SK-N-SH (cell line): Measurements from ENCODE around the gene FIZ1. TPM values are rescaled to one million over a fixed set of nuclear protein-coding genes. Genes with fewer than 3 reads are reported as not detected.

Experiments used
- CTCF ChIA-PET: fragments of 300-600, 350-600 bp; formaldehyde crosslinking; extraction: SDS; loops from one replicate; lab custom pipeline; 2021; lab: Yijun Ruan, JAX
- POLR2A ChIA-PET: fragments of 350-600 bp; sonication (Branson Sonifier 250); formaldehyde crosslinking; extraction: SDS; loops from one replicate; lab custom pipeline; 2020; ENCODE audit warnings: antibody characterized with exemption, inconsistent platforms; lab: Yijun Ruan, JAX
- DNase-seq: peaks from one replicate; pipeline ENCODE4 v3.0.0; 2012
- H2AFZ ChIP-seq: fragments of 200-600 bp; sonication (generic); 2 replicates; pipeline ENCODE4 v1.8.1; 2016; ENCODE audit warnings: antibody characterized with exemption, mild to moderate bottlenecking, low read depth
- H3F3A ChIP-seq: fragments of 200-600 bp; sonication (generic); replicated peaks from 2 replicates; pipeline ENCODE3; 2016; ENCODE audit warnings: antibody characterized with exemption, mild to moderate bottlenecking; ENCODE audit not compliant: insufficient read depth
- H3K27ac ChIP-seq, 2 experiments: fragments of 200-500 bp in 1 of 2; fragments of 200-600 bp in 1 of 2; sonication (Bioruptor generic) in 1 of 2; sonication (generic), shearing (Covaris generic) in 1 of 2; 2 replicates each; pipeline versions ENCODE4 v1.5.1 to v1.6.1; 2014 to 2016; ENCODE audit warnings: low read depth in 2 of 2, inconsistent platforms in 1 of 2, low read length in 1 of 2, mild to moderate bottlenecking in 1 of 2, mixed read lengths in 1 of 2
- H3K27me3 ChIP-seq: fragments of 200-600 bp; sonication (generic), shearing (Covaris generic); 2 replicates; pipeline ENCODE4 v1.6.1; 2016; ENCODE audit warnings: mixed run types; ENCODE audit not compliant: insufficient read depth
- H3K36me3 ChIP-seq, 2 experiments: fragments of 200-500 bp in 1 of 2; fragments of 200-600 bp in 1 of 2; sonication (Bioruptor generic) in 1 of 2; sonication (generic) in 1 of 2; replicated peaks in 1 of 2; 2 replicates each; pipeline versions ENCODE3 to v1.5.1; 2014 to 2016; ENCODE audit warnings: low read length in 1 of 2, mild to moderate bottlenecking in 1 of 2; ENCODE audit not compliant: insufficient read depth in 2 of 2, control insufficient read depth in 1 of 2
- H3K4me1 ChIP-seq, 2 experiments: fragments of 200-500 bp in 1 of 2; fragments of 200-600 bp in 1 of 2; sonication (Bioruptor generic) in 1 of 2; sonication (generic), shearing (Covaris generic) in 1 of 2; 2 replicates each; pipeline versions ENCODE4 v1.5.1 to v1.6.1; 2014 to 2016; ENCODE audit warnings: low read depth in 1 of 2, low read length in 1 of 2, mixed run types in 1 of 2; ENCODE audit not compliant: insufficient read depth in 2 of 2, control insufficient read depth in 1 of 2
- H3K4me2 ChIP-seq: fragments of 200-600 bp; sonication (generic), shearing (Covaris generic); 2 replicates; pipeline ENCODE4 v1.6.1; 2017; ENCODE audit warnings: mixed run types
- H3K4me3 ChIP-seq, 2 experiments: fragments of 200-500 bp in 1 of 2; fragments of 200-600 bp in 1 of 2; sonication (Bioruptor generic) in 1 of 2; sonication (generic), shearing (Covaris generic) in 1 of 2; 2 replicates each; pipeline versions ENCODE4 v1.5.1 to v1.8.1; 2014 to 2016; ENCODE audit warnings: low read depth in 2 of 2, inconsistent platforms in 1 of 2, low read length in 1 of 2, mild to moderate bottlenecking in 1 of 2, mixed read lengths in 1 of 2, moderate library complexity in 1 of 2
- H3K79me2 ChIP-seq: fragments of 200-600 bp; sonication (generic); 2 replicates; pipeline ENCODE4 v1.8.1; 2017; ENCODE audit warnings: mild to moderate bottlenecking; ENCODE audit not compliant: insufficient read depth
- H3K9ac ChIP-seq: fragments of 200-600 bp; sonication (generic); 2 replicates; pipeline ENCODE4 v1.6.1; 2017; ENCODE audit warnings: mixed run types
- H3K9me2 ChIP-seq: fragments of 200-600 bp; sonication (generic); 2 replicates; pipeline ENCODE4 v1.6.1; 2017; ENCODE audit warnings: mixed run types
- H3K9me3 ChIP-seq: fragments of 200-600 bp; sonication (generic); 2 replicates; pipeline ENCODE4 v1.6.1; 2017; ENCODE audit warnings: mixed run types, mild to moderate bottlenecking, moderate library complexity
- H4K20me1 ChIP-seq: fragments of 200-600 bp; sonication (generic); 2 replicates; pipeline ENCODE4 v1.6.1; 2017; ENCODE audit warnings: mild to moderate bottlenecking, mixed run types; ENCODE audit not compliant: insufficient read depth
- ELF1 ChIP-seq: IDR thresholded peaks from 2 replicates; pipeline ENCODE4 v1.4.0; 2012
- EP300 ChIP-seq, 2 experiments: IDR thresholded peaks; 2 replicates each; pipeline versions ENCODE4 v1.4.0 to v1.6.1; 2012; ENCODE audit warnings: borderline replicate concordance in 1 of 2, low read depth in 1 of 2, low read length in 1 of 2
- FOXJ3 ChIP-seq: sonication (generic); formaldehyde crosslinking; IDR thresholded peaks from 2 replicates; pipeline ENCODE4 v1.5.1; 2020; ENCODE audit warnings: mild to moderate bottlenecking, missing genetic modification reagents
- GABPA ChIP-seq: IDR thresholded peaks from 2 replicates; pipeline ENCODE4 v1.4.0; 2012; ENCODE audit warnings: low read depth, mild to moderate bottlenecking
- GATA2 ChIP-seq: sonication (generic); formaldehyde crosslinking; IDR thresholded peaks from 2 replicates; pipeline ENCODE4 v1.5.0; 2020; ENCODE audit warnings: mild to moderate bottlenecking, missing genetic modification reagents
- IRF3 ChIP-seq: fragments of 150-350 bp; IDR thresholded peaks from 2 replicates; pipeline ENCODE4 v1.6.1; 2016; ENCODE audit warnings: mild to moderate bottlenecking, low read depth, low read length
- MXI1 ChIP-seq: IDR thresholded peaks from 2 replicates; pipeline ENCODE4 v1.6.1; 2012; ENCODE audit warnings: mild to moderate bottlenecking, low read depth, low read length, improper control_type of control experiment
- NRF1 ChIP-seq: IDR thresholded peaks from 2 replicates; pipeline ENCODE4 v1.6.1; 2012; ENCODE audit warnings: low read depth, mild to moderate bottlenecking, low read length
- PBX3 ChIP-seq: IDR thresholded peaks from 2 replicates; pipeline ENCODE4; 2012
- RXRA ChIP-seq: IDR thresholded peaks from 2 replicates; pipeline ENCODE4 v1.4.0; 2012; ENCODE audit warnings: low read depth, mild to moderate bottlenecking, borderline replicate concordance
- SIN3A ChIP-seq: IDR thresholded peaks from 2 replicates; pipeline ENCODE4 v1.6.1; 2012; ENCODE audit warnings: low read depth, mild to moderate bottlenecking, low read length, moderate library complexity, borderline replicate concordance
- SMC3 ChIP-seq: IDR thresholded peaks from 2 replicates; pipeline ENCODE4 v1.6.1; 2012; ENCODE audit warnings: low read depth, low read length, improper control_type of control experiment
- TCF12 ChIP-seq: IDR thresholded peaks from 2 replicates; pipeline ENCODE4 v1.4.0; 2012
- USF2 ChIP-seq: fragments of 150-350 bp; IDR thresholded peaks from 2 replicates; pipeline ENCODE4 v1.6.1; 2017; ENCODE audit warnings: antibody characterized with exemption, low read length, low read depth, borderline replicate concordance
- ZBTB33 ChIP-seq: IDR thresholded peaks from 2 replicates; pipeline ENCODE4 v1.4.0; 2012; ENCODE audit warnings: low read depth, borderline replicate concordance
- WGBS: methylation state at CpG from one replicate; pipeline ENCODE4 v1.1.6; 2017; ENCODE audit warnings: low lambda C conversion rate; 5-methylcytosine and 5-hydroxymethylcytosine counted together
- polyA plus RNA-seq, 3 experiments: library from polyadenylated mRNA; depleted of rRNA; stranded (reverse); fragments of >200 nt; gene quantifications; 2 replicates each; pipeline ENCODE4 v1.2.3, GENCODE V29; 2012

FIZ1 gene
- polyA plus RNA-seq, 1 of the 3 experiments (the other 2 are of a cell fraction): 5.7 TPM

- no peak overlapping the region for H3K9ac ChIP-seq
- no peak overlapping the region for H3K4me3 ChIP-seq
- no peak overlapping the region for H2AFZ ChIP-seq
- WGBS: 36% methylated on average over 9 of the region's 9 CpGs
- H3F3A ChIP-seq: no peaks in the 10 kb centered on the region
- TF ChIP-seq ELF1: no peak
- TF ChIP-seq GABPA: no peak
- no peak for TF ChIP-seq SIN3A
- TF ChIP-seq ZBTB33: no peak
- TF ChIP-seq, all 33 proteins: peak for 0
- ChIA-PET CTCF (interaction anchor here (1.2 kb wide), 1 partner anchor 14 kb away, joined by 3 read pairs; the partner anchor contains the start of gene ZNF579), POLR2A (no interaction called here)
- no peaks in the 10 kb centered on the region for H3K9me3 ChIP-seq
- H3K4me2 ChIP-seq: no peak overlapping the region
- no peak overlapping the region for H3K27ac ChIP-seq
- H3K79me2 ChIP-seq: no peaks in the 10 kb centered on the region
- DNase-seq: no peak
- H3K4me1 ChIP-seq: no peaks in the 10 kb centered on the region
- no peaks in the 10 kb centered on the region for H3K36me3 ChIP-seq
- H4K20me1 ChIP-seq: no peaks in the 10 kb centered on the region
- no peaks in the 10 kb centered on the region for H3K27me3 ChIP-seq
- no peaks in the 10 kb centered on the region for H3K9me2 ChIP-seq
Measured at GRCh38 chr19:55566823-55567222, 32.5 kb downstream of the FIZ1 start.

- Histone ChIP-seq H3K79me2 (no peaks in the 10 kb centered on the region), H3K9me2 (no peaks in the 10 kb centered on the region), H3F3A (no peaks in the 10 kb centered on the region), H2AFZ (no peak overlapping the region), H3K27me3 (no peaks in the 10 kb centered on the region), H3K4me2 (no peak overlapping the region), H4K20me1 (no peaks in the 10 kb centered on the region), H3K27ac (no peak overlapping the region), H3K36me3 (no peaks in the 10 kb centered on the region), H3K4me3 (no peak overlapping the region), H3K4me1 (no peaks in the 10 kb centered on the region), H3K9ac (no peak overlapping the region), H3K9me3 (no peaks in the 10 kb centered on the region)
- peak; percentile 46 for DNase-seq
- POLR2A ChIA-PET: no interaction called here
- CTCF ChIA-PET: no interaction called here
- TF ChIP-seq SMC3 (no peak), TCF12 (no peak), EP300 (IDR thresholded peaks at IDR 0.05; ENCODE audit: borderline replicate concordance in 1 of 2, low read depth in 1 of 2, low read length in 1 of 2) (no peak), ELF1 (no peak), RXRA (no peak), PBX3 (no peak), FOXJ3 (no peak), GATA2 (no peak), NRF1 (no peak), IRF3 (no peak), MXI1 (no peak), GABPA (no peak), USF2 (no peak)
- TF ChIP-seq, all 33 proteins: peak for 0
- 73% methylated on average over 12 of the region's 12 CpGs for WGBS
Measured at GRCh38 chr19:55563261-55563690, 36.0 kb downstream of the FIZ1 start.
